Measurements from ENCODE around the gene KRT76. TPM values are rescaled to one million over a fixed set of nuclear protein-coding genes. Genes with fewer than 3 reads are reported as not detected.
A peak's percentile ranks its signal among the peaks of the same experiment; 100 is the strongest.
"Not testable (repeated sequence)": the region's sequence is repeated elsewhere in the genome, so short reads cannot be mapped to it uniquely, and the experiment has no call there.

The KRT76 gene
- total and polyA plus RNA-seq, 7 experiments from 2014 or later, result not detected

- no peak overlapping the region for H3K27ac ChIP-seq (ENCODE audit: low read depth, low read length)
- H3K9me3 ChIP-seq (ENCODE audit: control insufficient read depth in 2 of 3, low read length in 3 of 3), result no peaks in the 10 kb centered on the region
- ATAC-seq (no peak), DNase-seq (no peak)
- Mint-ChIP-seq H3K27ac (no peak overlapping the region), H3K27me3 (peaks cover 0 to 10% (median 0%) of the 10 kb centered on the region in 5 donors), H3K36me3 (no peaks in the 10 kb centered on the region), H3K4me3 (no peak overlapping the region), H3K4me1 (peaks cover 0 to 21% (median 15%) of the 10 kb centered on the region in 7 donors), H3K9me3 (peaks cover 0 to 1% (median 0%) of the 10 kb centered on the region in 11 donors)
- H3K4me1 ChIP-seq (ENCODE audit: control insufficient read depth in 2 of 2, insufficient read depth in 2 of 2, low read length in 2 of 2), result peaks cover 0 to 6% of the 10 kb centered on the region in 2 donors
- H3K4me3 ChIP-seq (ENCODE audit: low read length), result no peak overlapping the region
- intact Hi-C loops (cut with micrococcal nuclease), result no loop called here
- H3K36me3 ChIP-seq (ENCODE audit: control insufficient read depth in 2 of 3, insufficient read depth in 3 of 3, low read length in 3 of 3), result no peaks in the 10 kb centered on the region
- CTCF ChIA-PET, result no interaction called here
- H3K27me3 ChIP-seq (ENCODE audit: control insufficient read depth in 2 of 2, insufficient read depth in 2 of 2, low read length in 2 of 2), result no peaks in the 10 kb centered on the region
- POLR2A ChIA-PET, result interaction anchor here (0.6 kb wide), 1 partner anchor 184 kb away, joined by 3 read pairs; no protein-coding TSS in a partner anchor
Measured at GRCh38 chr12:52751795-52752194, 25.4 kb downstream of the KRT76 start.

DNA sequence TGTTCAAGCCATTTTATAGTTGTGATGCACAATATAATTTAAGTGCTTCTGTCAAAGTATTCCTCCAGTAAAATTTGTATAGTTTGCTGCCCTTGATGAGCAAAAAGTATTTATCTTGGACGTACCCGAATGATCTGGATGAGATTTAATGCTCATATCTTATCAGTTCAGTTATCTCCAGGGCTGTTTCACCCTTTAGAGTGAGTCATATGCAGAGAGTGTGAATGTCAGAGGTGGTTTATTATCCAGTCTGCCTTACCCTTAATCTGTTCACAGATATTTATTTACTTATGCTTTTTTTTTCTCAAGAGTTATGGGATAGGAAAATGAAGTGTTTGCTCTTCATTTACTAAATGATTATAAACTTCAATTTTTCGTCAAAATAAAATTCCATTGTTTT lies 26.6 kb downstream of the KRT76 start:
- CTCF ChIA-PET, H3K27me3 Mint-ChIP-seq: not testable (repeated sequence)

DNA sequence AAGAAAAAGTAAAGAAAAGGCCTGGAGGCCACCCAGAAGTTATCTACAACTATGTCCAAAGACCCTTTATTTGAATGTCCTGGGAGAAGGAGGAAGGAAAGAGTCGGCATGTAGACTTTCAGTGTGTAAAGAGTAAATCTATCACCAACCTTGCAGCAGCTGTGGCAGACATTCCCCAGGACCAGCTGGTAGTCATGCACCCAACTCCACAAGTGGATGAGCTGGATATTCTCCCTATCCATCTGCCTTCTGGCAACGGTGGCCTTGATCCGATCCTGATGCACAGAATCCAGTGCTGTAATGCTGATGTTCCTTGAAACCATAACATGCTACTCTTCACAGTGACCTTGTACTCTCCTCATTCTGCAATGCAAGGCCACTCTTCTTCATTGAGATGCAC lies 27.3 kb downstream of the KRT76 start:
- peaks cover 0 to 21% (median 15%) of the 10 kb centered on the region in 7 donors for H3K4me1 Mint-ChIP-seq
- H3K9me3 Mint-ChIP-seq, result peaks cover 0 to 1% (median 0%) of the 10 kb centered on the region in 11 donors
- no peak overlapping the region for H3K4me3 Mint-ChIP-seq

More for the DNA sequence above, 26.6 kb downstream of the KRT76 start:
- H3K9me3 ChIP-seq (ENCODE audit: control insufficient read depth in 2 of 3, low read length in 3 of 3); DNase-seq; H3K36me3 ChIP-seq (ENCODE audit: control insufficient read depth in 2 of 3, insufficient read depth in 3 of 3, low read length in 3 of 3); POLR2A ChIA-PET; H3K4me3 ChIP-seq (ENCODE audit: low read length); H3K36me3 Mint-ChIP-seq; H3K27me3 ChIP-seq (ENCODE audit: control insufficient read depth in 2 of 2, insufficient read depth in 2 of 2, low read length in 2 of 2); H3K4me3 Mint-ChIP-seq; ATAC-seq; H3K4me1 ChIP-seq (ENCODE audit: control insufficient read depth in 2 of 2, insufficient read depth in 2 of 2, low read length in 2 of 2); H3K27ac ChIP-seq (ENCODE audit: low read depth, low read length); H3K9me3 Mint-ChIP-seq; intact Hi-C loops (cut with micrococcal nuclease): not testable (repeated sequence)
- peaks cover 0 to 21% (median 15%) of the 10 kb centered on the region in 7 donors for H3K4me1 Mint-ChIP-seq
- H3K27ac Mint-ChIP-seq, result peak overlapping the region in 1 of 9 donors; percentile 46

DNA sequence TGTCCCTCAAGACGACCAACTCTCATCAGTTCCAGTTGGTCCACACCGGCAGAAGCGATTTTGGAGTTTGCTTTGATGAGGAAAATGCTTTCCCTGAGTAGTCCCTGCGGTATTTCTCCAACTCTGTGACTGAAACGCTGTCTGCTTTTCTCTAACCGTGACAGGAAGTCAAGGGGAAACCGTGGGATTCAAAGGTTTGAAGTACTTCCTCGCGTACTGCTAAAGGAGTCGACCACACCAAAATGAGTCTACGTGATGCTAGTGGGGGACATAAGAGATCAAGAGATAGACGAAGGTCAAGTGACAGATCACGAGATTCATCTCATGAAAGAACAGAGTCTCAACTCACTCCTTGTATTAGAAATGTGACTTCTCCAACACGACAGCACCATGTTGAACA lies 28.6 kb downstream of the KRT76 start:
- Mint-ChIP-seq H3K4me3 (peak overlapping the region in 1 of 10 donors; percentile 48), H3K9me3 (peaks cover 0 to 1% (median 0%) of the 10 kb centered on the region in 11 donors), H3K27me3 (peaks cover 0 to 10% (median 0%) of the 10 kb centered on the region in 5 donors), H3K27ac (no peak overlapping the region), H3K36me3 (no peaks in the 10 kb centered on the region), H3K4me1 (peaks cover 0 to 21% (median 15%) of the 10 kb centered on the region in 7 donors)
- DNase-seq, result peak in 3 of 9 donors; percentile 4 to 12 (median 9)
- no peaks in the 10 kb centered on the region for H3K27me3 ChIP-seq (ENCODE audit: control insufficient read depth in 2 of 2, insufficient read depth in 2 of 2, low read length in 2 of 2)
- no peak overlapping the region for H3K4me3 ChIP-seq (ENCODE audit: low read length)
- ChIA-PET CTCF (no interaction called here), POLR2A (no interaction called here)
- H3K27ac ChIP-seq (ENCODE audit: low read depth, low read length), result no peak overlapping the region
- H3K4me1 ChIP-seq (ENCODE audit: control insufficient read depth in 2 of 2, insufficient read depth in 2 of 2, low read length in 2 of 2), result peaks cover 0 to 6% of the 10 kb centered on the region in 2 donors
- intact Hi-C loops (cut with micrococcal nuclease), result no loop called here
- no peak for ATAC-seq
- H3K9me3 ChIP-seq (ENCODE audit: control insufficient read depth in 2 of 3, low read length in 3 of 3), result no peaks in the 10 kb centered on the region
- no peaks in the 10 kb centered on the region for H3K36me3 ChIP-seq (ENCODE audit: control insufficient read depth in 2 of 3, insufficient read depth in 3 of 3, low read length in 3 of 3)

More for the DNA sequence above, 27.3 kb downstream of the KRT76 start:
- DNase-seq (no peak), ATAC-seq (no peak)
- H3K4me3 ChIP-seq (ENCODE audit: low read length), result no peak overlapping the region
- peaks cover 0 to 6% of the 10 kb centered on the region in 2 donors for H3K4me1 ChIP-seq (ENCODE audit: control insufficient read depth in 2 of 2, insufficient read depth in 2 of 2, low read length in 2 of 2)
- Mint-ChIP-seq H3K27ac (no peak overlapping the region), H3K27me3 (peaks cover 0 to 10% (median 0%) of the 10 kb centered on the region in 5 donors), H3K36me3 (no peaks in the 10 kb centered on the region)
- H3K27me3 ChIP-seq (ENCODE audit: control insufficient read depth in 2 of 2, insufficient read depth in 2 of 2, low read length in 2 of 2), result no peaks in the 10 kb centered on the region
- H3K9me3 ChIP-seq (ENCODE audit: control insufficient read depth in 2 of 3, low read length in 3 of 3), result no peaks in the 10 kb centered on the region
- H3K36me3 ChIP-seq (ENCODE audit: control insufficient read depth in 2 of 3, insufficient read depth in 3 of 3, low read length in 3 of 3), result no peaks in the 10 kb centered on the region
- POLR2A ChIA-PET, result no interaction called here
- no peak overlapping the region for H3K27ac ChIP-seq (ENCODE audit: low read depth, low read length)
- intact Hi-C loops (cut with micrococcal nuclease), result no loop called here
- CTCF ChIA-PET, result no interaction called here

DNA sequence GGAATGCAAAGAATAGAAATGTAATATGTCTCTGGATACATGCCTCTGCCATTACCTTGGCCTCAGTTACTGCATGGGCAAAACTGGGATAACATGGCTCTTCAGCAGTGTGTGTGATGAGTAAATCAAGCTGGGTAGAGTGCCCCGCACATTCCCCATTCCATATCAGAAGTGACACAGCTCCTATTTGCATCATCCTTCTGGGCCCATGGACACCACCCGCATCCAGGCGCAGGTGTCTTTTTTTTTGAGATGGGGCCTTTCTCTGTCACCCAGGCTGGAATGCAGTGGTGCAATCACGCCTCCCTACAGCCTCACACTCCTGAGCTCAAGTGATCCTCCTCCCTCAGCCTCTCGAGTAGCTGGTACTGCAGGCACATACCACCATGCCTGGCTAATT lies 31.6 kb downstream of the KRT76 start:
- H3K27ac Mint-ChIP-seq, result no peak overlapping the region
- ChIA-PET CTCF (interaction anchor here (0.8 kb wide), 1 partner anchor 10 kb away, joined by 3 read pairs; no protein-coding TSS in a partner anchor), POLR2A (interaction anchor here (0.6 kb wide), 1 partner anchor 64 kb away, joined by 5 read pairs; no protein-coding TSS in a partner anchor)
- no peak overlapping the region for H3K4me3 ChIP-seq (ENCODE audit: low read length)
- peaks cover 0 to 6% of the 10 kb centered on the region in 2 donors for H3K4me1 ChIP-seq (ENCODE audit: control insufficient read depth in 2 of 2, insufficient read depth in 2 of 2, low read length in 2 of 2)
- peaks cover 0 to 6% (median 6%) of the 10 kb centered on the region in 5 donors for H3K27me3 Mint-ChIP-seq
- peaks cover 0 to 4% (median 0%) of the 10 kb centered on the region in 11 donors for H3K9me3 Mint-ChIP-seq
- no peaks in the 10 kb centered on the region for H3K36me3 Mint-ChIP-seq
- H3K36me3 ChIP-seq (ENCODE audit: control insufficient read depth in 2 of 3, insufficient read depth in 3 of 3, low read length in 3 of 3), result no peaks in the 10 kb centered on the region
- peaks cover 0 to 20% (median 15%) of the 10 kb centered on the region in 7 donors for H3K4me1 Mint-ChIP-seq
- H3K27me3 ChIP-seq (ENCODE audit: control insufficient read depth in 2 of 2, insufficient read depth in 2 of 2, low read length in 2 of 2), result no peaks in the 10 kb centered on the region
- H3K4me3 Mint-ChIP-seq, result no peak overlapping the region
- no peak overlapping the region for H3K27ac ChIP-seq (ENCODE audit: low read depth, low read length)
- DNase-seq (no peak), ATAC-seq (no peak)
- intact Hi-C loops (cut with micrococcal nuclease), result no loop called here
- no peaks in the 10 kb centered on the region for H3K9me3 ChIP-seq (ENCODE audit: control insufficient read depth in 2 of 3, low read length in 3 of 3)

- no peak overlapping the region for H3K27ac Mint-ChIP-seq
- H3K9me3 Mint-ChIP-seq, result peaks cover 0 to 4% (median 0%) of the 10 kb centered on the region in 11 donors
- no peaks in the 10 kb centered on the region for H3K9me3 ChIP-seq (ENCODE audit: control insufficient read depth in 2 of 3, low read length in 3 of 3)
- H3K4me1 ChIP-seq (ENCODE audit: control insufficient read depth in 2 of 2, insufficient read depth in 2 of 2, low read length in 2 of 2), result peaks cover 0 to 6% of the 10 kb centered on the region in 2 donors
- DNase-seq, result no peak
- ATAC-seq, result no peak
- ChIA-PET POLR2A (interaction anchor here (0.6 kb wide), 1 partner anchor 63 kb away, joined by 5 read pairs; no protein-coding TSS in a partner anchor), CTCF (interaction anchor here (0.8 kb wide), 1 partner anchor 11 kb away, joined by 3 read pairs; no protein-coding TSS in a partner anchor)
- no peak overlapping the region for H3K4me3 Mint-ChIP-seq
- no peaks in the 10 kb centered on the region for H3K27me3 ChIP-seq (ENCODE audit: control insufficient read depth in 2 of 2, insufficient read depth in 2 of 2, low read length in 2 of 2)
- H3K36me3 Mint-ChIP-seq, result no peaks in the 10 kb centered on the region
- H3K4me1 Mint-ChIP-seq, result peaks cover 0 to 20% (median 15%) of the 10 kb centered on the region in 7 donors
- peaks cover 0 to 10% (median 6%) of the 10 kb centered on the region in 5 donors for H3K27me3 Mint-ChIP-seq
- intact Hi-C loops (cut with micrococcal nuclease), result loop anchor here in 1 of 2 donors (5.0 kb wide), 1 partner anchor 162 kb away; no protein-coding TSS in a partner anchor
- no peak overlapping the region for H3K27ac ChIP-seq (ENCODE audit: low read depth, low read length)
- no peak overlapping the region for H3K4me3 ChIP-seq (ENCODE audit: low read length)
- no peaks in the 10 kb centered on the region for H3K36me3 ChIP-seq (ENCODE audit: control insufficient read depth in 2 of 3, insufficient read depth in 3 of 3, low read length in 3 of 3)
Measured at GRCh38 chr12:52744493-52745156, 32.5 kb downstream of the KRT76 start.

All from naive thymus-derived CD4-positive, alpha-beta T cell (primary cell).